ENCODE data around the gene SLC12A3. TPM values are rescaled to one million over a fixed set of nuclear protein-coding genes. Genes with fewer than 3 reads are reported as not detected.
A peak's percentile ranks its signal among the peaks of the same experiment; 100 is the strongest.

SLC12A3 gene
- total and polyA plus RNA-seq, 2 donors (not counting 1 experiment from before 2014, with no cell fraction given), result not detected

- DNase-seq (ENCODE audit: low read depth in 2 of 2), result peak; percentile 95 to 98
- Histone ChIP-seq H3K4me3 (replicated peaks in 1 of 4; ENCODE audit: control extremely low read depth in 1 of 4, insufficient read depth in 1 of 4, low read depth in 3 of 4, low read length in 4 of 4) (peak within 1 kb of the TSS; percentile 80 to 100 (median 94)), H3K4me2 (ENCODE audit: extremely low read depth, insufficient read depth, low read length) (peak within 1 kb of the TSS; percentile 81), H3K79me2 (ENCODE audit: control insufficient read depth, insufficient read depth, low read length) (peaks cover 44% of the 10 kb centered on the region), H3K27ac (ENCODE audit: insufficient read depth, low read length) (peak within 1 kb of the TSS; percentile 90), H3K9me3 (ENCODE audit: control insufficient read depth, insufficient read depth, low read depth, low read length) (no peaks in the 10 kb centered on the region), H3K27me3 (ENCODE audit: control insufficient read depth, insufficient read depth, low read length) (no peaks in the 10 kb centered on the region), H2AFZ (ENCODE audit: low read length) (no peak within 1 kb of the TSS), H3K36me3 (ENCODE audit: control insufficient read depth, insufficient read depth, low read length) (peaks cover 7% of the 10 kb centered on the region), H4K20me1 (ENCODE audit: control insufficient read depth, extremely low read depth, insufficient read depth, low read length) (peaks cover 4% of the 10 kb centered on the region), H3K9ac (ENCODE audit: insufficient read depth, low read length) (peak within 1 kb of the TSS; percentile 98), H3K4me1 (ENCODE audit: control insufficient read depth, extremely low read depth, insufficient read depth, low read length) (peaks cover 3% of the 10 kb centered on the region)
- peak in 1 of 2 donors; percentile 12 for TF ChIP-seq CTCF (conservative IDR thresholded peaks at IDR 0.05 in 1 of 2, IDR thresholded peaks at IDR 0.05 in 1 of 2; ENCODE audit: low read depth in 1 of 2, low read length in 2 of 2)
- TF ChIP-seq EZH2 (IDR thresholded peaks at IDR 0.05; ENCODE audit: low read length, missing control alignments), result no peak
These were observed 67.1 kb downstream of the SLC12A3 start, which contains the start of gene HERPUD1 for GRCh38 chr16:56931892-56932720. Gene HERPUD1 (plus strand): TSS chr16:56932142. CDS start chr16:56932245, 103 bp downstream.

GRCh38 chr16:56932721-56933619 is 68.0 kb downstream of the SLC12A3 start:
- no peaks in the 10 kb centered on the region for H3K9me3 ChIP-seq (ENCODE audit: control insufficient read depth, insufficient read depth, low read depth, low read length)
- DNase-seq (ENCODE audit: low read depth in 2 of 2), result peak; percentile 70 to 79
- H3K36me3 ChIP-seq (ENCODE audit: control insufficient read depth, insufficient read depth, low read length), result peaks cover 8% of the 10 kb centered on the region
- H3K4me2 ChIP-seq (ENCODE audit: extremely low read depth, insufficient read depth, low read length), result peak overlapping the region; percentile 81
- H3K27me3 ChIP-seq (ENCODE audit: control insufficient read depth, insufficient read depth, low read length), result no peaks in the 10 kb centered on the region
- H3K79me2 ChIP-seq (ENCODE audit: control insufficient read depth, insufficient read depth, low read length), result peaks cover 45% of the 10 kb centered on the region
- peak overlapping the region; percentile 80 to 100 (median 94) for H3K4me3 ChIP-seq (replicated peaks in 1 of 4; ENCODE audit: control extremely low read depth in 1 of 4, insufficient read depth in 1 of 4, low read depth in 3 of 4, low read length in 4 of 4)
- H2AFZ ChIP-seq (ENCODE audit: low read length), result no peak overlapping the region
- H3K27ac ChIP-seq (ENCODE audit: insufficient read depth, low read length), result peak overlapping the region; percentile 90
- H3K9ac ChIP-seq (ENCODE audit: insufficient read depth, low read length), result peak overlapping the region; percentile 98
- H4K20me1 ChIP-seq (ENCODE audit: control insufficient read depth, extremely low read depth, insufficient read depth, low read length), result peaks cover 4% of the 10 kb centered on the region
- peaks cover 3% of the 10 kb centered on the region for H3K4me1 ChIP-seq (ENCODE audit: control insufficient read depth, extremely low read depth, insufficient read depth, low read length)
- TF ChIP-seq CTCF (conservative IDR thresholded peaks at IDR 0.05 in 1 of 2, IDR thresholded peaks at IDR 0.05 in 1 of 2; ENCODE audit: low read depth in 1 of 2, low read length in 2 of 2) (no peak), EZH2 (IDR thresholded peaks at IDR 0.05; ENCODE audit: low read length, missing control alignments) (no peak)

Data from fibroblast of lung (primary cell).